ENCODE data around the gene AAK1. TPM values are rescaled to one million over a fixed set of nuclear protein-coding genes. Genes with fewer than 3 reads are reported as not detected.

AAK1 gene
- total and polyA plus RNA-seq, 2 donors (not counting 3 experiments of a cell fraction or from before 2014, with no cell fraction given), result 31.0 to 127 TPM

DNA sequence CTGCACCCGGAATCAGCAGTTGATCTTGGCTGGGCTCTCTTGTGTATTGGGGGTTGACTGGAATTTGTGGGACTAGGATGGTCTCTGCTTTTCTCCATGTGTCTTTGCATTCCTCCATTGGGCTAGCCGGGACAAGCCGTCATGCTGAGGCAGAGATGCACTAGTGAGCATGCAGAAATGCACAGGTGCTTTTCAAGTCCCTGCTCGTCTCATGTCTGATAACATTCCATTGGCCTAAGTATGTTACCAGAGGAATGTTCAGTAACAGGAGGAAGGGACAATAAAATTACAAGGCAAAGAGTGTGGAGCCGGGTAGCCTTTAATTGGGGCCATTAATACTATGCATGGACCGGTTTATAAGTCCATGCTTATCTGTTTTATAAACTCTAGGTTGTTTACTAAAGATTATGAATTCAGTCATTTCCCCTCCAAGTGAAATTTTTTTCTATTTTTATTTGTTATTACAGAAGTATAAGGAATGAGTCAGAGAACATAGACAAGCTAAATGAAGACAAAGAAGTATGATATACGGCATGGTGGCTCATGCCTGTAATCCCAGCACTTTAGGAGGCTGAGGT is 24.4 kb upstream of the AAK1 start:
- Histone ChIP-seq H4K20me1 (replicated peaks; ENCODE audit: control insufficient read depth, extremely low read depth, insufficient read depth, low read length) (no peaks in the 10 kb centered on the region), H3K27ac (ENCODE audit: insufficient read depth, low read depth, low read length) (peak overlapping the region; percentile 83), H3K36me3 (ENCODE audit: control insufficient read depth in 2 of 2, extremely low read depth in 1 of 2, insufficient read depth in 2 of 2, low read length in 2 of 2) (no peaks in the 10 kb centered on the region), H3K9ac (replicated peaks; ENCODE audit: extremely low read depth, insufficient read depth, low read length) (peak overlapping the region; percentile 35), H3K4me1 (ENCODE audit: control insufficient read depth, extremely low read depth, insufficient read depth, low read length) (peaks cover 17% of the 10 kb centered on the region), H2AFZ (ENCODE audit: low read depth, low read length) (peak overlapping the region; percentile 73), H3K9me1 (replicated peaks; ENCODE audit: control insufficient read depth, extremely low read depth, insufficient read depth, low read length) (no peaks in the 10 kb centered on the region), H3K9me3 (replicated peaks; ENCODE audit: control insufficient read depth, insufficient read depth, low read length) (no peaks in the 10 kb centered on the region), H3K4me2 (ENCODE audit: insufficient read depth, low read length) (peak overlapping the region; percentile 77), H3K4me3 (replicated peaks in 1 of 3; ENCODE audit: insufficient read depth in 1 of 3, low read depth in 1 of 3, low read length in 3 of 3) (peak overlapping the region in 1 of 3 experiments; percentile 26), H3K79me2 (ENCODE audit: control insufficient read depth, insufficient read depth, low read length) (no peaks in the 10 kb centered on the region), H3K27me3 (ENCODE audit: control insufficient read depth in 2 of 2, insufficient read depth in 2 of 2, low read length in 2 of 2) (no peaks in the 10 kb centered on the region)
- intact Hi-C loops (cut with micrococcal nuclease), result loop anchor here (1.0 to 2.0 kb wide), 2 partner anchors 15 to 25 kb away; partner anchors contain the start of gene AAK1
- CTCF ChIA-PET, result interaction anchor here (0.7 to 1.5 kb wide), 8 partner anchors 10 to 107 kb away, joined by 3 to 9 read pairs (median 4); no protein-coding TSS in a partner anchor
- peak; percentile 31 for TF ChIP-seq JUN (IDR thresholded peaks at IDR 0.05; ENCODE audit: borderline replicate concordance, insufficient read depth, insufficient read length, low read depth)
- TF ChIP-seq MAX (IDR thresholded peaks at IDR 0.05; ENCODE audit: insufficient read depth, insufficient read length), result no peak
- TF ChIP-seq FOS (IDR thresholded peaks at IDR 0.05; ENCODE audit: borderline replicate concordance, insufficient read depth, low read length), result peak; percentile 58
- TF ChIP-seq GATA2 (IDR thresholded peaks at IDR 0.05; ENCODE audit: insufficient read depth, insufficient read length, low read depth, low read length), result peak; percentile 31
- peak; percentile 14 for TF ChIP-seq POLR2AphosphoS5 (IDR thresholded peaks at IDR 0.05; ENCODE audit: insufficient read depth, low read depth, low read length)
- dilution Hi-C loops (cut with MboI; ENCODE audit: extremely low pct_ligation_motif_present, low sequenced_read_pairs), result no loop called here
- DNase-seq (ENCODE audit: low read depth, low spot score), result peak; percentile 88
- FAIRE-seq, result peak; percentile 75
- BruUV-seq (replicated peaks), result no TSS peak
- POLR2A ChIA-PET, result interaction anchor here (0.6 kb wide), 1 partner anchor 15 kb away, joined by 5 read pairs; no protein-coding TSS in a partner anchor

GRCh38 chr2:69665152-69665551 is 21.6 kb upstream of the AAK1 start:
- POLR2A ChIA-PET, result no interaction called here
- Histone ChIP-seq H3K4me3 (replicated peaks in 1 of 3; ENCODE audit: insufficient read depth in 1 of 3, low read depth in 1 of 3, low read length in 3 of 3) (no peak overlapping the region), H3K27me3 (ENCODE audit: control insufficient read depth in 2 of 2, insufficient read depth in 2 of 2, low read length in 2 of 2) (no peaks in the 10 kb centered on the region), H3K9me3 (replicated peaks; ENCODE audit: control insufficient read depth, insufficient read depth, low read length) (no peaks in the 10 kb centered on the region), H2AFZ (ENCODE audit: low read depth, low read length) (no peak overlapping the region), H3K79me2 (ENCODE audit: control insufficient read depth, insufficient read depth, low read length) (no peaks in the 10 kb centered on the region), H3K9me1 (replicated peaks; ENCODE audit: control insufficient read depth, extremely low read depth, insufficient read depth, low read length) (no peaks in the 10 kb centered on the region), H3K9ac (replicated peaks; ENCODE audit: extremely low read depth, insufficient read depth, low read length) (no peak overlapping the region), H4K20me1 (replicated peaks; ENCODE audit: control insufficient read depth, extremely low read depth, insufficient read depth, low read length) (no peaks in the 10 kb centered on the region), H3K36me3 (ENCODE audit: control insufficient read depth in 2 of 2, extremely low read depth in 1 of 2, insufficient read depth in 2 of 2, low read length in 2 of 2) (no peaks in the 10 kb centered on the region), H3K27ac (ENCODE audit: insufficient read depth, low read depth, low read length) (no peak overlapping the region), H3K4me2 (ENCODE audit: insufficient read depth, low read length) (no peak overlapping the region), H3K4me1 (ENCODE audit: control insufficient read depth, extremely low read depth, insufficient read depth, low read length) (peaks cover 20% of the 10 kb centered on the region)
- intact Hi-C loops (cut with micrococcal nuclease) (no loop called here), dilution Hi-C loops (cut with MboI; ENCODE audit: extremely low pct_ligation_motif_present, low sequenced_read_pairs) (no loop called here)
- DNase-seq (ENCODE audit: low read depth, low spot score) (no peak), FAIRE-seq (no peak)
- TF ChIP-seq GATA2 (IDR thresholded peaks at IDR 0.05; ENCODE audit: insufficient read depth, insufficient read length, low read depth, low read length) (no peak), POLR2AphosphoS5 (IDR thresholded peaks at IDR 0.05; ENCODE audit: insufficient read depth, low read depth, low read length) (no peak), CTCF (IDR thresholded peaks at IDR 0.05; ENCODE audit: extremely low read depth in 1 of 2, insufficient read depth in 1 of 2, low read depth in 1 of 2, low read length in 2 of 2) (no peak), MAX (IDR thresholded peaks at IDR 0.05; ENCODE audit: insufficient read depth, insufficient read length) (no peak), EZH2 (IDR thresholded peaks at IDR 0.05; ENCODE audit: borderline replicate concordance, low read depth, low read length, severe bottlenecking) (no peak), JUN (IDR thresholded peaks at IDR 0.05; ENCODE audit: borderline replicate concordance, insufficient read depth, insufficient read length, low read depth) (no peak), FOS (IDR thresholded peaks at IDR 0.05; ENCODE audit: borderline replicate concordance, insufficient read depth, low read length) (no peak), POLR2A (IDR thresholded peaks at IDR 0.05; ENCODE audit: low read depth, low read length) (no peak)
- CTCF ChIA-PET, result interaction anchor here (0.5 to 1.1 kb wide), 2 partner anchors 14 to 19 kb away, joined by 3 read pairs; no protein-coding TSS in a partner anchor
- BruUV-seq (replicated peaks), result no TSS peak

All from endothelial cell of umbilical vein (primary cell).